GM12878 (cell line): ENCODE data around the gene SLC25A42. TPM values are rescaled to one million over a fixed set of nuclear protein-coding genes. Genes with fewer than 3 reads are reported as not detected.

Experiments used
- ATAC-seq: fragments of 200-7000 bp; cut with Tn5 transposase; 3 replicates; pipeline ENCODE4 v1.9.1; 2020; ENCODE audit warnings: mild to moderate bottlenecking, moderate library complexity
- BruUV-seq: library from RNA; stranded (reverse); fragments of 400-500 nt; replicated peaks from 2 replicates; lab custom pipeline; 2021; lab: Mats Ljungman, UMichigan
- CTCF ChIA-PET: fragments of 300-600 bp; sonication (Branson Sonifier 250); formaldehyde crosslinking; extraction: SDS; loops from one replicate; lab custom pipeline; 2021; ENCODE audit warnings: inconsistent platforms; lab: Yijun Ruan, JAX
- POLR2A ChIA-PET: fragments of 350-600 bp; formaldehyde crosslinking; extraction: SDS; loops from one replicate; lab custom pipeline; 2021; ENCODE audit warnings: inconsistent platforms; lab: Charles Lee
- RAD21 ChIA-PET: fragments of 300-600 bp; sonication (Branson Sonifier 250); formaldehyde crosslinking; loops from one replicate; lab custom pipeline; 2023; ENCODE audit warnings: antibody characterized with exemption; ENCODE audit not compliant: unreplicated experiment; lab: Charles Lee
- SMC1A ChIA-PET: fragments of 300-600 bp; sonication (Branson Sonifier 250); formaldehyde crosslinking; loops from one replicate; lab custom pipeline; 2023; ENCODE audit not compliant: unreplicated experiment, uncharacterized antibody; lab: Charles Lee
- DNase-seq: peaks from one replicate; pipeline ENCODE4 v3.0.0-alpha.2; 2011; ENCODE audit warnings: low read depth, low spot score
- FAIRE-seq: peaks from 3 replicates; lab custom pipeline; 2011; peaks lifted over from hg19 to GRCh38; lab: Jason Lieb, UNC
- H2AFZ ChIP-seq: 2 replicates; pipeline ENCODE4 v1.6.0; 2011; ENCODE audit warnings: low read depth, low read length, control low read depth; ENCODE audit not compliant: control insufficient read depth
- H3K27ac ChIP-seq: 2 replicates; pipeline ENCODE4 v1.5.1; 2011; ENCODE audit warnings: control low read depth; ENCODE audit not compliant: control insufficient read depth, insufficient read depth
- H3K27me3 ChIP-seq, 2 experiments: replicated peaks in 1 of 2; 2 replicates each; pipeline versions ENCODE4 v1.6.0 to v1.6.1; 2011; ENCODE audit warnings: low read length in 1 of 2; ENCODE audit not compliant: control insufficient read depth in 2 of 2, insufficient read depth in 2 of 2
- H3K36me3 ChIP-seq, 2 experiments: 2 replicates each; pipeline ENCODE4 v1.5.1; 2011; ENCODE audit warnings: low read length in 1 of 2; ENCODE audit not compliant: control insufficient read depth in 2 of 2, insufficient read depth in 2 of 2
- H3K4me1 ChIP-seq: 2 replicates; pipeline ENCODE4 v1.6.1; 2011; ENCODE audit warnings: mild to moderate bottlenecking, low read length, moderate library complexity, mixed read lengths; ENCODE audit not compliant: control insufficient read depth, insufficient read depth
- H3K4me2 ChIP-seq: 2 replicates; pipeline ENCODE4 v1.6.0; 2011; ENCODE audit warnings: control low read depth; ENCODE audit not compliant: control insufficient read depth, insufficient read depth
- H3K4me3 ChIP-seq: fragments of 200-600 bp; sonication (generic); 2 replicates; pipeline ENCODE4 v1.5.1; 2016
- H3K79me2 ChIP-seq: 2 replicates; pipeline ENCODE4 v1.6.0; 2011; ENCODE audit warnings: low read length; ENCODE audit not compliant: control insufficient read depth, insufficient read depth
- H3K9ac ChIP-seq: 2 replicates; pipeline ENCODE4 v1.8.0; 2011; ENCODE audit warnings: low read length, control low read depth, mixed read lengths; ENCODE audit not compliant: control insufficient read depth, insufficient read depth
- H3K9me3 ChIP-seq: replicated peaks from 3 replicates; pipeline ENCODE4 v1.5.1; 2011; ENCODE audit warnings: mild to moderate bottlenecking, low read length; ENCODE audit not compliant: control insufficient read depth, insufficient read depth
- H4K20me1 ChIP-seq: 2 replicates; pipeline ENCODE4 v1.6.0; 2011; ENCODE audit not compliant: control insufficient read depth, insufficient read depth
- CTCF ChIP-seq, 3 experiments: IDR thresholded peaks in 2 of 3; conservative IDR thresholded peaks in 1 of 3; 2 replicates each; pipeline ENCODE4 v1.5.1; 2011; ENCODE audit warnings: low read depth in 3 of 3, low read length in 3 of 3, mild to moderate bottlenecking in 3 of 3, control low read depth in 2 of 3, moderate library complexity in 2 of 3, inconsistent platforms in 1 of 3, mixed read lengths in 1 of 3; ENCODE audit not compliant: control insufficient read depth in 2 of 3, insufficient read depth in 1 of 3; ENCODE audit errors: extremely low read depth in 1 of 3
- FOXM1 ChIP-seq: IDR thresholded peaks from 2 replicates; pipeline ENCODE4 v1.6.1; 2012; ENCODE audit warnings: low read depth, mild to moderate bottlenecking, inconsistent platforms, low read length, moderate library complexity
- POLR2AphosphoS2 ChIP-seq: IDR thresholded peaks from 2 replicates; pipeline ENCODE4 v1.6.1; 2011; ENCODE audit warnings: low read depth, mild to moderate bottlenecking, low read length, improper control_type of control experiment, moderate library complexity
- USF1 ChIP-seq: IDR thresholded peaks from 2 replicates; pipeline ENCODE4 v1.6.1; 2011; ENCODE audit warnings: borderline replicate concordance, low read depth, mild to moderate bottlenecking, moderate library complexity, mixed read lengths, low read length; ENCODE audit not compliant: insufficient read depth; ENCODE audit errors: extremely low read length
- WGBS: methylation state at CpG from one replicate; pipeline ENCODE4 v1.1.6; 2016; ENCODE audit warnings: low lambda C conversion rate; ENCODE audit not compliant: insufficient replicate concordance, insufficient coverage; ENCODE audit errors: missing lambda C conversion rate; 5-methylcytosine and 5-hydroxymethylcytosine counted together
- in situ Hi-C: fragments of 300-500 bp; cut with MboI; formaldehyde crosslinking; loops from 9 replicates; pipeline ENCODE4 v1.14.3; 2018; ENCODE audit warnings: mixed read lengths
- intact Hi-C: fragments of 100-400 bp; cut with micrococcal nuclease; formaldehyde crosslinking; loops from one replicate; pipeline ENCODE4 v1.14.2; 2022; ENCODE audit not compliant: unreplicated experiment
- polyA plus RNA-seq, 11 experiments: library from polyadenylated mRNA; depleted of rRNA in 4 of 11; unstranded in 6 of 11; stranded (reverse) in 5 of 11; fragments of >200 nt; fragmentation: Nextera tagmentation in 4 of 11; fragmentation: Illumina TruSeq in 1 of 11; extraction: Ambion mirVana in 4 of 11; extraction: Trizol in 1 of 11; gene quantifications; 1 replicate in 1 of 11; 2 replicates in 10 of 11; pipeline versions ENCODE4 v1.2.1 to v1.2.3, GENCODE V29; 2011 to 2016; ENCODE audit warnings: inconsistent platforms in 2 of 11, missing spikeins in 2 of 11, low read depth in 1 of 11
- total RNA-seq, 4 experiments: library from RNA; depleted of rRNA in 3 of 4; stranded (reverse); fragments of >200 nt in 3 of 4; fragmentation: Illumina TruSeq in 1 of 4; extraction: Trizol in 1 of 4; gene quantifications; 2 replicates each; pipeline versions ENCODE4 v1.2.1 to v1.2.3, GENCODE V29; 2013 to 2021

SLC25A42 gene
- total and polyA plus RNA-seq, 10 of the 15 experiments (the other 5 are each of a cell fraction or from before 2014, with no cell fraction given) = 0.24 to 19.2 (median 9.6) TPM

GRCh38 chr19:19026299-19026971 is 37.4 kb upstream of the SLC25A42 start:
- DNase-seq = no peak
- ChIA-PET POLR2A (no interaction called here), SMC1A (no interaction called here)
- 63% methylated on average over 10 of the region's 10 CpGs for WGBS
- H3K79me2 ChIP-seq = peaks cover 24% of the 10 kb centered on the region
- H3K4me3 ChIP-seq = no peak overlapping the region
- H3K27ac ChIP-seq = no peak overlapping the region
- no peaks in the 10 kb centered on the region for H3K4me1 ChIP-seq
- TF ChIP-seq FOXM1 (no peak), CTCF (IDR thresholded peaks at IDR 0.05 in 2 of 3, conservative IDR thresholded peaks at IDR 0.05 in 1 of 3; ENCODE audit: control insufficient read depth in 2 of 3, extremely low read depth in 1 of 3, insufficient read depth in 1 of 3, low read depth in 3 of 3, low read length in 3 of 3) (peak; percentile 24 to 51 (median 33); a peak in 2 of 6 replicates)
- TF ChIP-seq, all 136 proteins: peak for 1
- in situ Hi-C loops = no loop called here
- H2AFZ ChIP-seq = no peak overlapping the region
- ChIA-PET CTCF (interaction anchor here (0.8 to 1.3 kb wide), 3 partner anchors 10 to 107 kb away, joined by 3 read pairs; partner anchors contain the start of genes COPE and DDX49), RAD21 (no interaction called here)
- peak; percentile 77 for ATAC-seq
- H4K20me1 ChIP-seq = no peaks in the 10 kb centered on the region
- no peak for FAIRE-seq
- peaks cover 14 to 44% of the 10 kb centered on the region in 2 experiments for H3K36me3 ChIP-seq
- no peak overlapping the region for H3K4me2 ChIP-seq
- intact Hi-C loops = no loop called here
- no peak overlapping the region for H3K9ac ChIP-seq
- no TSS peak for BruUV-seq
- H3K9me3 ChIP-seq = no peaks in the 10 kb centered on the region
- no peaks in the 10 kb centered on the region for H3K27me3 ChIP-seq

- BruUV-seq = no TSS peak
- in situ Hi-C loops = no loop called here
- H3K4me1 ChIP-seq = peaks cover 3% of the 10 kb centered on the region
- RAD21 ChIA-PET = no interaction called here
- POLR2A ChIA-PET = no interaction called here
- no peaks in the 10 kb centered on the region for H4K20me1 ChIP-seq
- no peak for ATAC-seq
- H3K79me2 ChIP-seq = peaks cover 31% of the 10 kb centered on the region
- SMC1A ChIA-PET = no interaction called here
- no peak overlapping the region for H3K4me3 ChIP-seq
- no peak for DNase-seq
- H3K4me2 ChIP-seq = no peak overlapping the region
- H3K36me3 ChIP-seq = peaks cover 13 to 44% of the 10 kb centered on the region in 2 experiments
- no peak overlapping the region for H3K9ac ChIP-seq
- CTCF ChIA-PET = interaction anchor here (0.8 to 1.0 kb wide), 2 partner anchors 20 to 108 kb away, joined by 3 read pairs; partner anchors contain the start of genes COPE and DDX49
- TF ChIP-seq POLR2AphosphoS2 (no peak), USF1 (no peak)
- FAIRE-seq = no peak
- H3K27me3 ChIP-seq = no peaks in the 10 kb centered on the region
- intact Hi-C loops = no loop called here
- H3K27ac ChIP-seq = no peak overlapping the region
- H2AFZ ChIP-seq = no peak overlapping the region
- WGBS = 83% methylated on average over 4 of the region's 4 CpGs
- no peaks in the 10 kb centered on the region for H3K9me3 ChIP-seq
These were observed 36.6 kb upstream of the SLC25A42 start for GRCh38 chr19:19027228-19027627.
